ENCODE data around the gene COQ3. TPM values are rescaled to one million over a fixed set of nuclear protein-coding genes. Genes with fewer than 3 reads are reported as not detected.
A peak's percentile ranks its signal among the peaks of the same experiment; 100 is the strongest.

The COQ3 gene
- polyA plus RNA-seq (2013, experiment 1 of 2; ENCODE audit: insufficient read length): 10.0 TPM
- polyA plus RNA-seq (2013, experiment 2 of 2; ENCODE audit: insufficient read length): 6.4 TPM

- peak; percentile 80 for DNase-seq
These were observed at the start of gene COQ3 for GRCh38 chr6:99393698-99394531. Gene COQ3, minus strand, starts transcription at chr6:99394195. Its CDS starts 16 bp downstream, at chr6:99394179.

GRCh38 chr6:99434702-99435530 is 40.9 kb upstream of the COQ3 start:
- DNase-seq: peak; percentile 42

- DNase-seq: no peak
These were observed 38.9 kb upstream of the COQ3 start for GRCh38 chr6:99432877-99433276.

- no peak for DNase-seq
These were observed 37.9 kb upstream of the COQ3 start for GRCh38 chr6:99431901-99432300.

GRCh38 chr6:99427988-99428387 is 34.0 kb upstream of the COQ3 start:
- no peak for DNase-seq

GRCh38 chr6:99426451-99426757 is 32.4 kb upstream of the COQ3 start:
- DNase-seq: no peak

GRCh38 chr6:99425647-99426450 is 31.9 kb upstream of the COQ3 start:
- DNase-seq: peak; percentile 90

- DNase-seq: peak; percentile 99
These were observed 31.0 kb upstream of the COQ3 start, which contains the start of gene PNISR for GRCh38 chr6:99424761-99425646. Gene PNISR, minus strand, starts transcription at chr6:99425308. Its CDS starts 10,649 bp downstream, at chr6:99414659.

- no peak for DNase-seq
These were observed 30.0 kb upstream of the COQ3 start for GRCh38 chr6:99424022-99424421.

- DNase-seq: no peak
These were observed 28.9 kb upstream of the COQ3 start for GRCh38 chr6:99422912-99423311.

GRCh38 chr6:99416892-99417767 is 23.1 kb upstream of the COQ3 start:
- no peak for DNase-seq

GRCh38 chr6:99416226-99416625 is 22.2 kb upstream of the COQ3 start:
- no peak for DNase-seq

GRCh38 chr6:99415446-99415845 is 21.5 kb upstream of the COQ3 start:
- DNase-seq: no peak

GRCh38 chr6:99412065-99412464 is 18.1 kb upstream of the COQ3 start:
- no peak for DNase-seq

GRCh38 chr6:99409672-99410071 is 15.7 kb upstream of the COQ3 start:
- no peak for DNase-seq

GRCh38 chr6:99407076-99407475 is 13.1 kb upstream of the COQ3 start:
- DNase-seq: no peak

GRCh38 chr6:99402448-99402847 is 8.5 kb upstream of the COQ3 start:
- DNase-seq: no peak

GRCh38 chr6:99397287-99397686 is 3.3 kb upstream of the COQ3 start:
- no peak for DNase-seq

GRCh38 chr6:99393366-99393697 is 663 bp downstream of the COQ3 start:
- DNase-seq: no peak

GRCh38 chr6:99390896-99391295 is 3.1 kb downstream of the COQ3 start:
- DNase-seq: no peak

- DNase-seq: no peak
These were observed 9.5 kb downstream of the COQ3 start for GRCh38 chr6:99384507-99384906.
